ENCODE measurements around the gene ENTPD6.
"Not testable (repeated sequence)": the region's sequence is repeated elsewhere in the genome, so short reads cannot be mapped to it uniquely, and the experiment has no call there.

Gene ENTPD6

GRCh38 chr20:25223765-25224720, 28.5 kb downstream of the ENTPD6 start:
- DNase-seq (ENCODE audit: low read depth), result no peak

DNA sequence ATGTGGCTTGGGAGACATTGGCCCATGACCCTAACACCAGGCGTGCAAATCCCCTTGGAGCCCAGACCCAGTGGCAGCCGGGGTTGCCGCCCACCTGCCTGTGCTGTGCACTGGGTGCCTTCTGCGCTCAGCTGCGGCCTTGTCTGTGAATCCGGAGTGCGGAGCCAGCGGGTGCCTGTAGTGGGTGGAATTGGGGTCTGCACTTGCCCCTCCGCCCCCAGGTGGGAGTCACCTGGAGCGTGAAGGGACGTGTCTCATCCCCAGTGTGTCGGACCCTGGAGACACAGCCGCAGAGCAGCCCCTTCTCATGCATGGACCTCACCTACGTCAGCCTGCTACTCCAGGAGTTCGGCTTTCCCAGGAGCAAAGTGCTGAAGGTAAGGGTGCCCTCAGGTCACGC, 29.4 kb downstream of the ENTPD6 start:
- DNase-seq (ENCODE audit: low read depth), result no peak

DNA sequence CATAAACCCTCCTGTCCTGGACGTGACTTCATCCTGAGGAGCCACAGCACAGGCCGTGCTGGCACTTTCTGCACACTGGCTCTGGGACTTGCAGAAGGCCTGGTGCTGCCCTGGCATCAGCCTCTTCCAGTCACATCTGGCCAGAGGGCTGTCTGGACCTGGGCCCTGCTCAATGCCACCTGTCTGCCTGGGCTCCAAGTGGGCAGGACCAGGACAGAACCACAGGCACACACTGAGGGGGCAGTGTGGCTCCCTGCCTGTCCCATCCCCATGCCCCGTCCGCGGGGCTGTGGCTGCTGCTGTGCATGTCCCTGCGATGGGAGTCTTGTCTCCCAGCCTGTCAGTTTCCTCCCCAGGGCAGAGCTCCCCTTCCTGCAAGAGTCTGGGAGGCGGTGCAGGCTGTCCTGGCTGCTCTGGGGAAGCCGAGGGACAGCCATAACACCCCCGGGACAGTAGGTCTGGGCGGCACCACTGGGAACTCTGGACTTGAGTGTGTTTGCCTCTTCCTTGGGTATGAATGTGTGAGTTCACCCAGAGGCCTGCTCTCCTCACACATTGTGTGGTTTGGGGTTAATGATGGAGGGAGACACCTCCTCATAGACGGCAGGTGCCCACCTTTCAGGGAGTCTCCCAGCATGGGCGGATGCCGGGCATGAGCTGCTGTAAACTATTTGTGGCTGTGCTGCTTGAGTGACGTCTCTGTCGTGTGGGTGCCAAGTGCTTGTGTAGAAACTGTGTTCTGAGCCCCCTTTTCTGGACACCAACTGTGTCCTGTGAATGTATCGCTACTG, 30.3 kb downstream of the ENTPD6 start:
- DNase-seq (ENCODE audit: low read depth), result no peak

GRCh38 chr20:25226433-25227316, 31.2 kb downstream of the ENTPD6 start:
- no peak for DNase-seq (ENCODE audit: low read depth)

DNA sequence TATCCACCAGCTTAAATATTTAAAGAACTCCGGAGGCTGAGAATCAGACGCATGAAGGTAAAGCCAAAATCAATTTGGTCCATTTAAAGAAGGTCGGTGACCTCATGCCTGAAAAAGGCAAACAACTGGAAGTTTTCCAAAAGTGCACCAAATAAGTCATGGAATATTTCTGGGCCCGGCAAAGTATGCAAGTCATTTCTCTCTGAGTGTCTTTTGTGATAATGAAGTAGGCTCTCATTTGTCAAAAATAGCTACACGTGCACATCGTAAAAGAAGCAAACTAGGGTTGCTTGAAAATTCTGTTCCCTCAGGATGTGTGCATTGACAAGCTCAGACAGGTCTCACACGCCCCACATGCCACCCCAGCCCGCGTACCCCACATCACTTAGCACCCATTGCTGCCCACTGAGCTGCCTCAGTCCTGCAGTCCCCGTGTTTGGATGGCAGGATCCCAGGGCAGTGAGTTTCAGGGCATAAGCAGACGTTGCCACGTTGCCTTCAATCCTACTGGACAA, 31.9 kb downstream of the ENTPD6 start:
- peak; percentile 74 for DNase-seq (ENCODE audit: low read depth)

DNA sequence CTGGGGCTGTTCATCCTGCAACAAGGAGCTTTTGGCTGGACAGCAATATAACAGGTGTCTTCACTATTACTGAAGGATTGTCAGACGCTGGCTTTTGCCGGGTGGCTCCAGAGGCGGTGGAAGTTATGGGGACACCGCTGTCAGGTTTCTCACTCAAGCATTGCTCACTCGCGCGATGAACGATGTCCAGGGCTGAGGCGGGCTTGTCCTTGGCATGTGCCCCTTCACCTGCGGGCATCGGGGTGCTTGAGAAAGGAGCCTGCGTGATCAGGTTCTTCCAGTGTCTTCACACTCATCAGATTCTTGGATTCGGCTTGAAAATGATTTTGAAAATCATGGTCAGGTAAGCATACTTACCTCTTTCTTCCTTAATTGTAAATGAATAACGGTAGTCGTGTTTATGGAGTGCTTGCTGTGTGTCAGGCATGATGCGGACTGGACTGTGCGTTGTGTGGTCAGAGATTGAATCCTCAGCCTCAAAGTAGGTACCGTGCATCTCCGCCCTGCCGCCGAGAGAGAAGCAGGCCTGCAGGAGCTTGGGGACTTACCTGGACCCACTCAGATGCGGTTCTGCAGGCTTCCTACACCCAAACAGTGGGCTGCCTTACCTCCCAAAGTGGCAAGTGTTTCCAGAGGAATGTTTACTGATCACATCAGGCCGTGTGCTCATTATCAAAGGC, 34.1 kb downstream of the ENTPD6 start:
- DNase-seq (ENCODE audit: low read depth), result no peak

DNA sequence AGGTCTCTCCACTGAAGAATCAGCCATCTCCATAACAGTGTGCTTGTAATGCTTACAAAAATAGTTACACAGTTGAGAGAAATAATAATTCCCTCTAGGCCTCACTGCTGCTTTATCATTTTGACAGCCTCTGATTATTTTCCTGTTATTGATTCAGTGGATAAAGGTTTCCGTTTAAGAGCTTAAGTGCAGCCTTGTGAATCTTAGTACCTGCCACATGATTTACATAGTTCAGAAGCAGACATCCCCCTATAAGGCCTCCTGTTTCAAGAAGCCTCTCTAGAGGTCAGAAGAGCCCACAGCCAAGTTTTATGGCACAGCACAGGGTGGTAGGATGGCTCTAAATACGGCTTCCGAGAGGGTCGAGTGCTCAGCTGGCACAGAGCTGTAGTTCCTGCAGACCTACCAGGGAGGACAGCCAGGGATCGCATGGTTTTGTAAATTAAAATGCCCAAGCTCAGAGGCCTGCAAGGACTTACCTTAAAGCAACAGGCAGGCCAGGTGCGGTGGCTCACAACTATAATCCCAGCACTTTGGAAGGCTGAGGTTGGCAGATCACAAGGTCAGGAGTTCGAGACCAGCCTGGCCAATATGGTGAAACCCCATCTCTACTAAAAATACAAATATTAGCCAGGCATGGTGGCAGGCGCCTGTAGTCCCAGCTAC, 34.8 kb downstream of the ENTPD6 start:
- DNase-seq (ENCODE audit: low read depth), result no peak

DNA sequence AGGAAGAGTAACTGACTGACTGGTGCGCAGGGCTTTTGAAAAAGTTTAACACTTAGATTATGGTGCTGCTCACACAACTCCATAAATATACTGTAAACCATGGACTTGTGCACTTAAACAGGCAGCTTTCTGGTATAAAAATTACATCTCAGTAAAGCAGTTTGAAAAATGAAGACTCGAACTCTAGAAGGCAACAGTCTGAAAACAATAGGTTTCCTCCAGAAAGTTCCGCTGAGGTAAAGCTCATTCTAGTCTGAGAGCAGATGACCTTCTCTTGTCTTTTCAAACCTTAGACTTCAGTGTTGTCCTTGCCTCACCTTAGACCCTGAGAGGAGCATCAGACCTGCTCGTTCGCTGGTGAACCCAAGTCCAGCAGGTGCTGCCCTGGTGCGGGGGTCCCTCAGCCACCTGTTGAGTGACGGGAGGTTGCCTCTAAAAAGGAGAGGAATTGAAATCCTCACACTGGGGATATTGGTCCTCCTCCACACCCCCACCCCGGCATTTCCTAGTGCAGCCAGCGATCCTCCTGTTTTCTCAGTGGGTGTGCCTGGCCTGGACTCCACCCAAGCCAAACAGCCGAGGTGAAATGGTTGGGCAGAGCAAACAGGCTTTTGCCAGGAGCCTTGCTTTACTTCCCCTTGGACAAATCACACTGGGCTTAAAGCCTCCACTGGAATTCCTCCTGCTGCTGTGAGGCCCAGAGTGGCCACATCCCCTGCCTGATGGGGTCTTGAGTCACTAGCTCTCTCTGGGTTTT, 37.7 kb downstream of the ENTPD6 start:
- DNase-seq (ENCODE audit: low read depth), result peak; percentile 62

DNA sequence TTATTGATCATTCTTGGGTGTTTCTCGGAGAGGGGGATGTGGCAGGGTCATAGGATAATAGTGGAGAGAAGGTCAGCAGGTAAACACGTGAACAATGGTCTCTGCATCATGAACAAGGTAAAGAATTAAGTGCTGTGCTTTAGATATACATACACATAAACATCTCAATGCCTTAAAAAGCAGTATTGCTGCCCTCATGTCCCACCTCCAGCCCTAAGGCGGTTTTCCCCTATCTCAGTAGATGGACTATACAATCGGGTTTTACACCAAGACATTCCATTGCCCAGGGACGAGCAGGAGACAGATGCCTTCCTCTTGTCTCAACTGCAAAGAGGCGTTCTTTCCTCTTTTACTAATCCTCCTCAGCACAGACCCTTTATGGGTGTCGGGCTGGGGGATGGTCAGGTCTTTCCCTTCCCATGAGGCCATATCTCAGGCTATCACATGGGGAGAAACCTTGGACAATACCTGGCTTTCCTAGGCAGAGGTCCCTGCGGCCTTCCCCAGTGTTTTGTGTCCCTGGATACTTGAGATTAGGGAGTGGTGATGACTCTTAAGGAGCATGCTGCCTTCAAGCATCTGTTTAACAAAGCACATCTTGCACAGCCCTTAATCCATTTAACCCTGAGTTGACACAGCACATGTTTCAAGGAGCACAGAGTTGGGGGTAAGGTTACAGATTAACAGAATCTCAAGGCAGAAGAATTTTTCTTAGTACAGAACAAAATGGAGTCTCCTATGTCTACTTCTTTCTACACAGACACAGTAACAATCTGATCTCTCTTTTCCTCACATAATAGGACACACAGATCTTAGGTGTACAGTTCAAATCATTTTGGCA, 38.7 kb downstream of the ENTPD6 start:
- DNase-seq (ENCODE audit: low read depth), result not testable (repeated sequence)

- no peak for DNase-seq (ENCODE audit: low read depth)
Measured at GRCh38 chr20:25236450-25237304, 41.2 kb downstream of the ENTPD6 start.

DNA sequence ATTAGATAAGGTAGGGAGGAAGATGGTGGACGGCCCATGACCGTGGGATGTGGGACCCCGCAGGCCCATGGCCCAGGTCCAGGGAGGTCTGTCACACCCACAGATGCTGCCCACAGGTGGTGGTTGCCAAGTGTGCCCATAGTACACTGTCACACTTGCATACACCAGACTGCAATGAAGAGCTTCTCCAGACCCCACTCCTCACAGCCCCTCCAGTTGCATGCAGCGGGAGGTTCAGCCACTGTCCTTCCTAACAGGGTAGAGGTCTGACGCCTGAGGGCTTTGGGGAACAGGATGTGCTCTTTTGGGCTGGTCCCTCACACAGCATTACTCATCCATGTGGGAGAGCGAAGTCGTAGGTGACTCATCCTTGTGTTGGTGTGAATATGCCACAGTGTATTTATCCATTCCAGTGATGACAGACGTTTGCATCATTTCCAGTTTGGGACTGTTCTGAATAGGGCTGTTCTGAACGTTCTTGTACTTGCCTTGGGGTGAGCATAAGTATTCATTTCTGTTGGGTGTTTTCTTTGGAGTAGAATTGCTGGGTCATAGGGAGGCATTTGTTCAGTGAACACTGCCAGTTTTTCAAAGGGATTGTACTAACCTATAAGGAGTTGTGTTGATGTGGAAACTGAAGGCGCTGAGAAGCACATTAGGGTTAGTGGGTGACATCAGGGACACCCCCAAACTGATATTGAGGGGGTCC, 42.3 kb downstream of the ENTPD6 start:
- peak; percentile 100 for DNase-seq (ENCODE audit: low read depth)

- peak; percentile 51 for DNase-seq (ENCODE audit: low read depth)
Measured at GRCh38 chr20:25238319-25239037, 43.0 kb downstream of the ENTPD6 start.

- no peak for DNase-seq (ENCODE audit: low read depth)
Measured at GRCh38 chr20:25239387-25240370, 44.2 kb downstream of the ENTPD6 start.

DNA sequence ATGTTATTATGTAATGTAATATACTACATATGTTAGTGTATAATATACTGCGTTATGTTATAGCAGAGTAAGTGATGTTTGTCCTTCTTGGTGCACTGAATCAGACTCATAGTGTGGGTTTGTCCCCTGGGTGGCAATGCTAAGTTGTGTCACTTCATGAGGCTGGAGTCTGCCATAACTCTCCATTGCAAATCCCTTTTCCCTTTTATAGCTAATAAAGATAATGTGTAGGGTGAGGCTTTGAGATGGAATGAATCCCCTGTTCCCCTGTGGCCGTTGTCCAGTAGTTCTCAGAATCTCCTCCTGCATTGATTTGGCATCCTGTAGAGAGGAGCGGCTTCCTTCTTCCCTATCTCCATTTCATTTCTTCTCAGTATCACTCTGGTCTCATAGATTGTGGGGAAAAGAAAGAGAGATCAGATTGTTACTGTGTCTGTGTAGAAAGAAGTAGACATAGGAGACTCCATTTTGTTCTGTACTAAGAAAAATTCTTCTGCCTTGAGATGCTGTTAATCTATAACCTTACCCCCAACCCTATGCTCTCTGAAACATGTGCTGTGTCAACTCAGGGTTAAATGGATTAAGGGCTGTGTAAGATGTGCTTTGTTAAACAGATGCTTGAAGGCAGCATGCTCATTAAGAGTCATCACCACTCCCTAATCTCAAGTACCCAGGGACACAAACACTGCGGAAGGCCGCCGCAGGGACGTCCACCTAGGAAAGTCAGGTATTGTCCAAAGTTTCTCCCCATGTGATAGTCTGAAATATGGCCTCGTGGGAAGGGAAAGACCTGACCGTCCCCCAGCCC, 45.5 kb downstream of the ENTPD6 start:
- DNase-seq (ENCODE audit: low read depth), result not testable (repeated sequence)

DNA sequence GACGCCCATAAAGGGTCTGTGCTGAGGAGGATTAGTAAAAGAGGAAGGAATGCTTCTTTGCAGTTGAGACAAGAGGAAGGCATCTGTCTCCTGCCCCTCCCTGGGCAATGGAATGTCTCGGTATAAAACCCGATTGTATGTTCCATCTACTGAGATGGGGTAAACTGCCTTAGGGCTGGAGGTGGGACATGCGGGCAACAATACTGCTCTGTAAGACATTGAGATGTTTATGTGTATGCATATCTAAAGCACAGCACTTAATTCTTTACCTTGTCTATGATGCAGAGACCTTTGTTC, 46.1 kb downstream of the ENTPD6 start:
- not testable (repeated sequence) for DNase-seq (ENCODE audit: low read depth)
